HCT116 (cell line): ENCODE data around the gene INIP.

Experiments used
- POLR2AphosphoS5 ChIP-seq: IDR thresholded peaks from 2 replicates; pipeline ENCODE4 v1.6.1; 2011; ENCODE audit warnings: mild to moderate bottlenecking, low read depth, low read length, moderate library complexity
- TCF7L2 ChIP-seq: IDR thresholded peaks from 2 replicates; pipeline ENCODE4 v1.7.0; 2011; ENCODE audit warnings: borderline replicate concordance, inconsistent platforms; ENCODE audit not compliant: insufficient read depth, insufficient read length; ENCODE audit errors: extremely low read depth
- YY1 ChIP-seq: IDR thresholded peaks from 2 replicates; pipeline ENCODE4 v1.6.1; 2011; ENCODE audit warnings: low read length, low read depth, moderate library complexity, mild to moderate bottlenecking; ENCODE audit not compliant: insufficient replicate concordance; ENCODE audit errors: extremely low read depth
- TF ChIP-seq, protein P1 (sequence below), 3 experiments: fragments of 200-600 bp in 1 of 3; sonication (generic) in 1 of 3; IDR thresholded peaks in 2 of 3; conservative IDR thresholded peaks in 1 of 3; 2 replicates each; pipeline ENCODE4 v1.5.1; 2012 to 2017; ENCODE audit warnings: low read depth in 2 of 3, low read length in 2 of 3, antibody characterized with exemption in 1 of 3, borderline replicate concordance in 1 of 3, control low read depth in 1 of 3, mild to moderate bottlenecking in 1 of 3, mixed read lengths in 1 of 3, mixed run types in 1 of 3, moderate library complexity in 1 of 3; ENCODE audit not compliant: insufficient read depth in 1 of 3
- TF ChIP-seq, protein P2 (sequence below): IDR thresholded peaks from 2 replicates; pipeline ENCODE4 v1.6.1; 2012

GRCh38 chr9:112680731-112681402 lies 37.0 kb downstream of the INIP start:
- TF ChIP-seq TCF7L2: no peak
- TF ChIP-seq YY1: no peak
- TF ChIP-seq, protein P1, sequence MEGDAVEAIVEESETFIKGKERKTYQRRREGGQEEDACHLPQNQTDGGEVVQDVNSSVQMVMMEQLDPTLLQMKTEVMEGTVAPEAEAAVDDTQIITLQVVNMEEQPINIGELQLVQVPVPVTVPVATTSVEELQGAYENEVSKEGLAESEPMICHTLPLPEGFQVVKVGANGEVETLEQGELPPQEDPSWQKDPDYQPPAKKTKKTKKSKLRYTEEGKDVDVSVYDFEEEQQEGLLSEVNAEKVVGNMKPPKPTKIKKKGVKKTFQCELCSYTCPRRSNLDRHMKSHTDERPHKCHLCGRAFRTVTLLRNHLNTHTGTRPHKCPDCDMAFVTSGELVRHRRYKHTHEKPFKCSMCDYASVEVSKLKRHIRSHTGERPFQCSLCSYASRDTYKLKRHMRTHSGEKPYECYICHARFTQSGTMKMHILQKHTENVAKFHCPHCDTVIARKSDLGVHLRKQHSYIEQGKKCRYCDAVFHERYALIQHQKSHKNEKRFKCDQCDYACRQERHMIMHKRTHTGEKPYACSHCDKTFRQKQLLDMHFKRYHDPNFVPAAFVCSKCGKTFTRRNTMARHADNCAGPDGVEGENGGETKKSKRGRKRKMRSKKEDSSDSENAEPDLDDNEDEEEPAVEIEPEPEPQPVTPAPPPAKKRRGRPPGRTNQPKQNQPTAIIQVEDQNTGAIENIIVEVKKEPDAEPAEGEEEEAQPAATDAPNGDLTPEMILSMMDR (IDR thresholded peaks at IDR 0.05 in 2 of 3, conservative IDR thresholded peaks at IDR 0.05 in 1 of 3; ENCODE audit: borderline replicate concordance in 1 of 3, insufficient read depth in 1 of 3, low read depth in 2 of 3, low read length in 2 of 3): no peak
- TF ChIP-seq, protein P2, sequence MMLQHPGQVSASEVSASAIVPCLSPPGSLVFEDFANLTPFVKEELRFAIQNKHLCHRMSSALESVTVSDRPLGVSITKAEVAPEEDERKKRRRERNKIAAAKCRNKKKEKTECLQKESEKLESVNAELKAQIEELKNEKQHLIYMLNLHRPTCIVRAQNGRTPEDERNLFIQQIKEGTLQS: no peak
- TF ChIP-seq POLR2AphosphoS5: no peak
